C4-2B (cell line): ENCODE data around the gene FGB.

Experiments used
- H3K27ac ChIP-seq: fragments of 450-650 bp; 2 replicates; pipeline ENCODE4 v1.5.1; 2017
- CTCF ChIP-seq: fragments of 450-650 bp; conservative IDR thresholded peaks from 2 replicates; pipeline ENCODE4 v1.5.1; 2017; ENCODE audit warnings: mild to moderate bottlenecking
- ZFX ChIP-seq: fragments of 450-650 bp; IDR thresholded peaks from 2 replicates; pipeline ENCODE4 v1.6.1; 2017

Gene FGB

GRCh38 chr4:154529728-154530519, 32.9 kb upstream of the FGB start:
- TF ChIP-seq ZFX (no peak), CTCF (no peak)
- no peak overlapping the region for H3K27ac ChIP-seq

- no peak for TF ChIP-seq CTCF
- no peak for TF ChIP-seq ZFX
- H3K27ac ChIP-seq = no peak overlapping the region
Measured at GRCh38 chr4:154534296-154534695, 28.5 kb upstream of the FGB start.

GRCh38 chr4:154542271-154542879, 20.4 kb upstream of the FGB start:
- no peak overlapping the region for H3K27ac ChIP-seq
- no peak for TF ChIP-seq ZFX
- TF ChIP-seq CTCF = no peak

- TF ChIP-seq ZFX = no peak
- TF ChIP-seq CTCF = peak; percentile 16
- no peak overlapping the region for H3K27ac ChIP-seq
Measured at GRCh38 chr4:154545689-154546088, 17.1 kb upstream of the FGB start.

- peak within 1 kb of the TSS; percentile 70 for H3K27ac ChIP-seq
- TF ChIP-seq CTCF (no peak), ZFX (no peak)
Measured at GRCh38 chr4:154549894-154550790, 12.7 kb upstream of the FGB start, which contains the start of gene PLRG1. TSS of gene PLRG1 (minus strand) at chr4:154550400. CDS start at chr4:154550308, 92 bp downstream.

- no peak overlapping the region for H3K27ac ChIP-seq
- TF ChIP-seq CTCF (peak; percentile 85), ZFX (no peak)
Measured at GRCh38 chr4:154551872-154552686, 10.7 kb upstream of the FGB start.
